Uterus (tissue), 2 donors: ENCODE measurements around the gene COL10A1.

Experiments
- CTCF ChIP-seq, 4 experiments: fragments of 200-600 bp in 2 of 4; fragments of 450-650 bp in 2 of 4; sonication (generic) in 2 of 4; IDR thresholded peaks; one replicate each; pipeline ENCODE4 v1.5.1; 2016 to 2019; ENCODE audit warnings: antibody characterized with exemption in 4 of 4, mild to moderate bottlenecking in 2 of 4, moderate library complexity in 1 of 4
- POLR2A ChIP-seq, 2 donors: fragments of 450-650 bp; IDR thresholded peaks; one replicate each; pipeline ENCODE4 v1.6.1; 2016; ENCODE audit warnings: antibody characterized with exemption in 2 of 2, mild to moderate bottlenecking in 1 of 2, moderate library complexity in 1 of 2

GRCh38 chr6:116111552-116112528 lies 14.1 kb downstream of the COL10A1 start:
- TF ChIP-seq CTCF (IDR thresholded peaks at IDR 0.05) (peak in 1 of 4 experiments; percentile 11), POLR2A (IDR thresholded peaks at IDR 0.05) (no peak)
